ENCODE measurements around the gene TNFRSF6B.
A peak's percentile ranks its signal among the peaks of the same experiment; 100 is the strongest.
"Not testable (repeated sequence)": the region's sequence is repeated elsewhere in the genome, so short reads cannot be mapped to it uniquely, and the experiment has no call there.

TNFRSF6B gene, protein sequence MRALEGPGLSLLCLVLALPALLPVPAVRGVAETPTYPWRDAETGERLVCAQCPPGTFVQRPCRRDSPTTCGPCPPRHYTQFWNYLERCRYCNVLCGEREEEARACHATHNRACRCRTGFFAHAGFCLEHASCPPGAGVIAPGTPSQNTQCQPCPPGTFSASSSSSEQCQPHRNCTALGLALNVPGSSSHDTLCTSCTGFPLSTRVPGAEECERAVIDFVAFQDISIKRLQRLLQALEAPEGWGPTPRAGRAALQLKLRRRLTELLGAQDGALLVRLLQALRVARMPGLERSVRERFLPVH

GRCh38 chr20:63696628-63697356 lies at the start of gene TNFRSF6B:
TSS of gene TNFRSF6B (plus strand) at chr20:63696652. CDS start at chr20:63696768, 116 bp downstream.
- no peak for DNase-seq (ENCODE audit: low read depth)

- DNase-seq (ENCODE audit: low read depth): no peak
Measured at GRCh38 chr20:63648190-63648589, 48.3 kb upstream of the TNFRSF6B start.

GRCh38 chr20:63648895-63649589 lies 47.4 kb upstream of the TNFRSF6B start:
- no peak for DNase-seq (ENCODE audit: low read depth)

DNA sequence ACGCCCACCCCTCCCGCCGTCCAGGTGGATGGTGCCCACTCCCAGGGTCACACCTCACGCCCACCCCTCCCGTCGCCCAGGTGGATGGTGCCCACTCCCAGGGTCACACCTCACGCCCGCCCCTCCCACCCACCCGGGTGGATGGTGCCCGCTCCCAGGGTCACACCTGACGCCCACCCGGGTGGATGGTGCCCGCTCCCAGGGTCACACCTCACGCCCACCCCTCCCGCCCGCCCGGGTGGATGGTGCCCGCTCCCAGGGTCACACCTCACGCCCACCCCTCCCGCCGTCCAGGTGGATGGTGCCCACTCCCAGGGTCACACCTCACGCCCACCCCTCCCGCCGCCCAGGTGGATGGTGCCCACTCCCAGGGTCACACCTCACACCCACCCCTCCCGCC lies 46.0 kb upstream of the TNFRSF6B start:
- DNase-seq (ENCODE audit: low read depth): not testable (repeated sequence)

- no peak for DNase-seq (ENCODE audit: low read depth)
Measured at GRCh38 chr20:63651942-63652191, 44.6 kb upstream of the TNFRSF6B start.

DNA sequence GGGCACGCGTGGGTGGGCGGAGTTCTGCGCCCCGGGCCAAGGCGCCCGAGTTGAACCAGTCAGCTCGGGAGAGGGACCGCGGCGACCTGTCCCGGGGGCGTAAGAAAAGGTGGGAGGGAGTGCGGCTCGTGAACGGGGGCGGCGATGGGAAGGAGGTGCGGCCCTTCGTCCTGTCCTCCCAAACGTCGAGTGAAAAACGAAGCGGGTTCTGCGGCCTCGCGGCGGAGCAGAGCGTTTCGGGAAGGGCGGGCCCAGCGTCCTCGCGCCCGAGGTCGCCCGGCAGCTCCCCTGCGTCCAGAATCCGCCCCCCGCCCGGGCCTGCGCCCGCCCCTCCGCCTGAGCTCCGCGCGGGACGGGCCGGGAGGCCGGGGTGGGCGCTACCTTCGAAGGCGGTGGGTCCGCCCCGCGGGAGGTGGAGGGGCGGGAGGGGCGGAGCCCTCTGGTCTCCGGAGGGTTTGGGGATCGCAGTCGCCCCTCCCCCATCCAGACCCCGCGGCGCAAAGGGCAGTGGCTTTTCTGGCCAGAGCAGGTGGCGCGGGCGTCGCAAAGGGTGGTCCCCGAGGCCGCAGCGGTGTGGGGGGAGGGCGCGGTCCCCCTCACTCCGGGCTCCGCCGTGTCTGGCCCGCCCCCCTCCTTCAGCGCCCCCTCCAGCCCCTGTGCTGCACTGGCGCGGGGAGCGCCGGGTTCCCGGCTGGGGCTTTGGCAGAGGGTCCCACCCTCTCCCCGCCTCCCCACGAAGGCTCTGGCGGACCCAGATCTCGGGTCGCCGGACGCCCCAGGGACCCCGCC lies 44.1 kb upstream of the TNFRSF6B start:
- DNase-seq (ENCODE audit: low read depth): no peak

DNA sequence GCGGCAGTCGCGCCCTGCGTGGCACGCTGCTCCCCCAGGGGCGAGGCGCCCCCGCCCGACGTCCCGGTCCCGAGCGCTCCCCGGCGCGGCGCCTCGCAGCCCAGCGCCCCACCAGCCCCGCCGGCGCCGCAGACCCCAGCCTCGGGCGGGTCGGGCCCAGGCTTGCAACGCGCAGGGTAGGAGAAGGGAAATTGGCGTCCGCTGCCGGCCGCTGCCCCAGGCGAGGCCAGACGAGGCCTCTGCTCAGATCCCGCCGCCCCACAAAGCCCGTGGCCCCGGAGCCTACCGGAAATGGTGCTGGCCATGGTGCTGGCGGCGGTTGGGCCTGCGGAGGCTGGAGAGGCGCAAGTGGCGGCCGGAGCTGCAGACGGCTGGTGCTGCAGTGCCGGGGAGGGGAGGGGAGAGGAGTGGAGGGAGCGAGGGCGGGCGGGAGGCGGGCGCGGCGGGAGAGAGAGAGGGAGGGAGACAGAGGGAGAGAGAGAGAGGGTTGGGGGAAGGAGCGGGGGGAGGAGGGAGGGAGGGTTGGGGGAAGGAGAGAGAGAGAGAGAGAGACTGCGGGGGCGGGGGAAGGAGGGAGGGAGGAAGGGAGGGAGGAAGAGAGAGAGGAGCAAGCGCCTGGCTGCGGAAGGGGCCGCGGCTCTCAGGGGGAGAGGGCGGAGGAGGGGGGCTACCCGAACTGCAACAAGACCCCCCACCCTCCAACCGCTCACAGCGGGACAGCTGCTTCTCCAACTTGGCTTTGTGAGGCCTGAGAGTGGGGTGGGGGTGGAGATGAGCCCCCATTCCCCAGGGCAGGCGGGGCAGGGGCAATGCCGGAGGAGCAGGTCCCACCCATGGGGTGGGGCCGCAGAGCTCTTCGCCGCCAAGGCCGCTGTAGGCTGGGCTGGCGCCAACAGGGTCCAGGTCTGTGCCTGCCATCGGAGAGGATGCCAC lies 43.1 kb upstream of the TNFRSF6B start, which contains the start of gene STMN3:
STMN3 (minus strand) TSS at position 384 of the 933 bp plus-strand sequence; CDS start at position 305, 79 bp downstream.
- DNase-seq (ENCODE audit: low read depth): peak; percentile 84

GRCh38 chr20:63653974-63654668 lies 42.3 kb upstream of the TNFRSF6B start:
- no peak for DNase-seq (ENCODE audit: low read depth)

DNA sequence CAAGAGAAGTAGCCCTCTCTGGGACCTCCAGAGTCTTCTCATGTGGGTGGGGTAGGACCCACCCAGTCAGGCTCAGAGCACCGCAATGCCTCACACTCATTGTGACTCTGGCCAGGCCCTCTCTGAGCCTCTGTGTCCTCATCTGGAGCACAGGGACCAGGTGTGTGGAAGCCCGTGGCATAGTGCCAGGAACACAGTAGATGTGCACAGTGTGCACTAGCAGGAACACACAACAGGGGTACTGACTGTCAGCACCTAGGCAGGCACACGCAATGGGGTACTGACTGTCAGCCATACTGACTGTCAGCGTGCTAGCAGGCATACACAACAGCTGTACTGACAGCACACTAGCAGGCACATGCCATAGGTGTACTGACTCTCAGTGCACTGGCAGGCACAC lies 41.2 kb upstream of the TNFRSF6B start:
- no peak for DNase-seq (ENCODE audit: low read depth)

- DNase-seq (ENCODE audit: low read depth): no peak
Measured at GRCh38 chr20:63656451-63656850, 40.0 kb upstream of the TNFRSF6B start.

DNA sequence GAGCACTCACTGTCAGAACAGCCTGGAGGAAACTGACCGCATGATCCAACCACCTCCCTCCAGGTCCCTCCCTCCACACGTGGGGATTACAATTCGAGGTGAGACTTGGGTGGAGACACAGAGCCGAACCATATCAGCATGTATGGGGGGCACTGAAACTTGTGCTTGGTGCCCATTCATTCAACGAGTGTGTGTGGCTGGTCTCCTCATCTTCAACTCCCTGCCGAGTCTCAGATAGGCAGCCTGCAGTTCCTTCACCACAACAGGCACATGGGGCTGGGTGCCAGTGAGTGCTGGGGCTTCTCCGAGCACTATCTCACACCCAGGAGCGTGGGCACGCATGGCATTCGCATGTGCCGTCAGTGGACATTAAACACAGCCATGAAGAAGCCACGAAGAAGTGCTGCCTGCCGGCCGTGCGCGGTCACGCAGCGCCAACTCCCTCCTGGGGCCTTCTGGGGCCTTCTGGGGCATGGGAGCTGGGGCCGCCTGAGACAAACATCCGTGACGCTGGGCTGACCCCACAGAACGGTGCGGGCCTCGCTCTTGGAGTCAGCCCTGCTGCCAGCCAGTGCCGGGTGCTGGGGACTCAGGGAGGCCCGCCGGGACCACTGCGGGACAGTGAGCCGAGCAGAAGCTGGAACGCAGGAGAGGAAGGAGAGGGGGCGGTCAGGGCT lies 39.1 kb upstream of the TNFRSF6B start:
- no peak for DNase-seq (ENCODE audit: low read depth)

- DNase-seq (ENCODE audit: low read depth): peak; percentile 92
Measured at GRCh38 chr20:63657937-63658748, 38.3 kb upstream of the TNFRSF6B start, which contains the start of gene RTEL1. TSS of gene RTEL1 (plus strand) at chr20:63658312. CDS start at chr20:63659403, 1,091 bp downstream.

DNA sequence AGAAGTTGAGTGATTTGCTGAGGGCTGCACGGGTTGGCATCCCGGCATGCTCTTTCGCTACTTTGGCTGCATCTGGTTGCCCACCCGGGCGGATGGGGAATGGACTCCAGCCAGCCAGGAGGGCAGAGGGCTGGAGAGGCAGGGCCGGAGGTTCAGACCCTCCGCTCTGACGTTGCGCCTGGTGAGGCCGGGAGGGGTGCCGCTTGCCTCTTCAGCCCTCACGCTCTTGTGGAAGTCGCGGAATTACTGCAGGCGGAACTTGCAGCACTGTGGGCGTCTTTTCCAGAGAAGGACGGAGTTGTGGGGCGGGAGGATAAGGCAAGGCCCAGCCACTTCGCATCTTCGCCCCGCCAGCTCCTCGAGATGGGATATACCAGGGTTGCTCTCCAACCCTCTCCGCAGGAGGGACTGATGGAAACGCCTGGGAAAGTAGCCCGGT lies 37.7 kb upstream of the TNFRSF6B start:
- peak; percentile 60 for DNase-seq (ENCODE audit: low read depth)

GRCh38 chr20:63659370-63659769 lies 37.1 kb upstream of the TNFRSF6B start:
- no peak for DNase-seq (ENCODE audit: low read depth)

DNA sequence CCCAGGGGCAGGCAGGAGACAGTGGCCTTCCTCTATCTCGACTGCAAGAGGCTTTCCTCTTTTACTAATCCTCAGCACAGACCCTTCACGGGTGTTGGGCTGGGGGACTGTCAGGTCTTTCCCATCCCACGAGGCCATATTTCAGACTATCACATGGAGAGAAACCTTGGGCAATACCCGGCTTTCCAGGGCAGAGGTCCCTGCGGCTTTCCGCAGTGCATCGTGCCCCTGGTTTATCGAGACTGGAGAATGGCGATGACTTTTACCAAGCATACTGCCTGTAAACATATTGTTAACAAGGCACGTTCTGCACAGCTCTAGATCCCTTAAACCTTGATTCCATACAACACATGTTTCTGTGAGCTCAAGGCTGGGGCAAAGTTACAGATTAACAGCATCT lies 36.3 kb upstream of the TNFRSF6B start:
- not testable (repeated sequence) for DNase-seq (ENCODE audit: low read depth)

- no peak for DNase-seq (ENCODE audit: low read depth)
Measured at GRCh38 chr20:63660622-63661021, 35.8 kb upstream of the TNFRSF6B start.

- DNase-seq (ENCODE audit: low read depth): no peak
Measured at GRCh38 chr20:63661108-63661507, 35.3 kb upstream of the TNFRSF6B start.

DNA sequence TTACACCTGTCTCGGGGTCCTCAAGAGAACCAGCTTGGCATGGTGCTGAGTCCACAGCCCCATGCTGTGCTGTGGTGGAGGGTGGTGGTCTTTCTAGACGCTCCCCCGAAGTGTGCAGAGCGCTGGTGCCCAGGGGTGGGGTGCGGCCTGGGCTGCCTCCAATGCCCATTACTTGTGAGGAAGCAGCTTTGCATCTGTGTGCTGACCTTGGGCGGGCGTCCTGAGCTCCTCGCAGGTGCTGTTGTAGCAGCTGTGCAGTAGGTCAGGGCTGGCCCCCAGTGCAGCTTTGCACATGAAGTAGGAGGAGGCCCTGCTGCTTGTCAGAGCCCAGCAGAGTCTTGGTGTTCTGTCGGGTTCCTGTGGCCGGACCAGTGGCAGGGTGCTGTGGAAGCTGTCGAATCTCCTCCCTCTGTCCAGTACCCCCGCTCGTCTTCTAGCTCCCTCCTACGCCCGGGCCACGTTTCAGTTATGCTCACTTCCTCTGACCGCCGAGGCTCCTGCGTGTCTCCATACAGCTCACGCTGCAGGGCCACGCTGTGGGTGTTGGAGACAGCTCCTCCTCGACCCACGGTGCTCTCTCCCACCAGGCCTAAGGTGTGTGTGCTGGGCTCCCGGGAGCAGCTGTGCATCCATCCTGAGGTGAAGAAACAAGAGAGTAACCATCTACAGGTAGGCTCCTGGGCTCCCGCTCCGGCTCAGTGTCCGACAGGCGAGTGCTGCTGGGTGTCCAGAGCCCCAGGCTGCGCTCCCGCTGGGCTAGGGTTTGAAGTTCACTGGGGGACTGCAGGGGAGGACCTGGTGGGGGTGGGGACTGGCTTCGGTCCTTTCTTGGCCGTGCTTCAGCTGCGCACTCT lies 34.3 kb upstream of the TNFRSF6B start:
- DNase-seq (ENCODE audit: low read depth): no peak

Measured in fibroblast of gingiva (primary cell).